CD14-positive monocyte (primary cell): Measurements from ENCODE around the gene CDC42BPG. TPM values are rescaled to one million over a fixed set of nuclear protein-coding genes. Genes with fewer than 3 reads are reported as not detected.

Experiments
- DNase-seq, 3 donors: peaks; one replicate each; pipeline ENCODE4 v3.0.0-alpha.2; 2011 to 2022
- H2AFZ ChIP-seq: 2 replicates; pipeline ENCODE4 v1.6.0; 2012; ENCODE audit warnings: mild to moderate bottlenecking, low read depth, low read length, inconsistent platforms; ENCODE audit not compliant: insufficient read depth, poor library complexity, severe bottlenecking
- H3K27ac ChIP-seq, 2 donors: 1 replicate in 1 of 2; 2 replicates in 1 of 2; pipeline ENCODE4 v1.5.1; 2012 to 2013; ENCODE audit warnings: low read length in 2 of 2, control low read depth in 1 of 2, inconsistent platforms in 1 of 2, low read depth in 1 of 2, mild to moderate bottlenecking in 1 of 2
- H3K27me3 ChIP-seq, 2 donors: one replicate each; pipeline versions ENCODE4 v1.6.0 to v1.6.1; 2011 to 2013; ENCODE audit warnings: low read length in 2 of 2; ENCODE audit not compliant: control insufficient read depth in 2 of 2, insufficient read depth in 2 of 2
- H3K36me3 ChIP-seq, 2 donors: replicated peaks in 1 of 2; 1 replicate in 1 of 2; 2 replicates in 1 of 2; pipeline versions ENCODE4 v1.5.1 to v1.6.1; 2012 to 2013; ENCODE audit warnings: low read length in 2 of 2, control low read depth in 1 of 2, inconsistent platforms in 1 of 2, mild to moderate bottlenecking in 1 of 2; ENCODE audit not compliant: insufficient read depth in 2 of 2, control insufficient read depth in 1 of 2
- H3K4me1 ChIP-seq, 2 donors: 1 replicate in 1 of 2; 2 replicates in 1 of 2; pipeline versions ENCODE4 v1.5.1 to v1.6.1; 2012 to 2013; ENCODE audit warnings: low read length in 2 of 2, control low read depth in 1 of 2, inconsistent platforms in 1 of 2, mild to moderate bottlenecking in 1 of 2, moderate library complexity in 1 of 2; ENCODE audit not compliant: insufficient read depth in 2 of 2, control insufficient read depth in 1 of 2
- H3K4me2 ChIP-seq: replicated peaks from 2 replicates; pipeline ENCODE3; 2012; ENCODE audit warnings: low read length, moderate library complexity, mild to moderate bottlenecking; ENCODE audit not compliant: poor library complexity, severe bottlenecking; ENCODE audit errors: extremely low read depth
- H3K4me3 ChIP-seq, 3 experiments: fragments of 200-600 bp in 1 of 3; sonication (generic) in 1 of 3; replicated peaks in 1 of 3; 1 replicate in 2 of 3; 2 replicates in 1 of 3; pipeline ENCODE4 v1.5.1; 2011 to 2013; ENCODE audit warnings: low read length in 3 of 3, mild to moderate bottlenecking in 3 of 3, control low read depth in 2 of 3, low read depth in 2 of 3, inconsistent platforms in 1 of 3, moderate library complexity in 1 of 3
- H3K79me2 ChIP-seq: 2 replicates; pipeline ENCODE4 v1.6.0; 2012; ENCODE audit warnings: mild to moderate bottlenecking, control low read depth, inconsistent platforms, low read length, moderate library complexity; ENCODE audit not compliant: insufficient read depth
- H3K9ac ChIP-seq: 2 replicates; pipeline ENCODE4 v1.6.0; 2017; ENCODE audit warnings: low read length, mild to moderate bottlenecking; ENCODE audit not compliant: insufficient read depth, poor library complexity, severe bottlenecking
- H3K9me3 ChIP-seq, 2 donors: replicated peaks in 1 of 2; 1 replicate in 1 of 2; 2 replicates in 1 of 2; pipeline versions ENCODE4 v1.5.1 to v1.6.1; 2012 to 2013; ENCODE audit warnings: low read length in 2 of 2, control low read depth in 1 of 2; ENCODE audit not compliant: control insufficient read depth in 1 of 2, insufficient read depth in 1 of 2
- H4K20me1 ChIP-seq: 2 replicates; pipeline ENCODE4 v1.6.0; 2012; ENCODE audit warnings: mild to moderate bottlenecking, low read length, control low read depth, moderate library complexity; ENCODE audit not compliant: insufficient read depth
- H3K27ac Mint-ChIP-seq, 7 donors: one replicate each; pipeline ENCODE4 v1.8.0; 2020; ENCODE audit warnings: mild to moderate bottlenecking in 7 of 7, mixed read lengths in 7 of 7, moderate library complexity in 6 of 7, inconsistent platforms in 2 of 7
- H3K27me3 Mint-ChIP-seq, 3 donors: one replicate each; pipeline ENCODE4 v1.8.0; 2021 to 2022; ENCODE audit warnings: low read depth in 3 of 3, mild to moderate bottlenecking in 3 of 3, mixed read lengths in 3 of 3, moderate library complexity in 3 of 3, inconsistent platforms in 1 of 3
- H3K36me3 Mint-ChIP-seq, 2 donors: one replicate each; pipeline ENCODE4 v1.8.0; 2020; ENCODE audit warnings: mixed read lengths in 2 of 2, inconsistent platforms in 1 of 2, mild to moderate bottlenecking in 1 of 2
- H3K4me1 Mint-ChIP-seq: one replicate; pipeline ENCODE4 v1.8.0; 2020; ENCODE audit warnings: mild to moderate bottlenecking, mixed read lengths
- H3K4me3 Mint-ChIP-seq, 2 donors: one replicate each; pipeline ENCODE4 v1.8.0; 2020; ENCODE audit warnings: mild to moderate bottlenecking in 2 of 2, mixed read lengths in 2 of 2, moderate library complexity in 1 of 2
- H3K9me3 Mint-ChIP-seq, 7 donors: one replicate each; pipeline ENCODE4 v1.8.0; 2020 to 2022; ENCODE audit warnings: mixed read lengths in 7 of 7, mild to moderate bottlenecking in 6 of 7, moderate library complexity in 6 of 7, inconsistent platforms in 2 of 7
- CTCF ChIP-seq: fragments of 200-600 bp; IDR thresholded peaks from one replicate; pipeline ENCODE4 v1.8.0; 2022; ENCODE audit warnings: antibody characterized with exemption, mild to moderate bottlenecking
- WGBS: methylation state at CpG from one replicate; pipeline ENCODE4 v1.1.5; 2013; ENCODE audit warnings: missing lambda C conversion rate; ENCODE audit not compliant: insufficient coverage; 5-methylcytosine and 5-hydroxymethylcytosine counted together
- intact Hi-C, 2 donors: fragments of 100-400 bp; cut with micrococcal nuclease; formaldehyde crosslinking; loops; one replicate each; pipeline versions ENCODE4 v1.15.0 to v1.15.1; 2023
- polyA plus RNA-seq, 3 donors: library from polyadenylated mRNA; depleted of rRNA in 1 of 3; unstranded in 2 of 3; stranded (reverse) in 1 of 3; fragments of 300-500 nt in 2 of 3; fragments of >200 nt in 1 of 3; fragmentation: Illumina TruSeq in 2 of 3; gene quantifications; 1 replicate in 2 of 3; 2 replicates in 1 of 3; pipeline ENCODE4 v1.2.3, GENCODE V29; 2012 to 2021

Gene CDC42BPG
- polyA plus RNA-seq, 3 donors, result 0.23 TPM; not detected in 2

- H3K27ac Mint-ChIP-seq, result peak overlapping the region in 1 of 7 donors; percentile 10
- no peaks in the 10 kb centered on the region for H3K27me3 Mint-ChIP-seq
- Histone ChIP-seq H3K4me1 (no peaks in the 10 kb centered on the region), H3K9ac (no peak overlapping the region), H3K36me3 (peaks cover 43 to 47% of the 10 kb centered on the region in 2 donors), H4K20me1 (no peaks in the 10 kb centered on the region), H3K4me3 (no peak overlapping the region), H2AFZ (no peak overlapping the region), H3K9me3 (no peaks in the 10 kb centered on the region), H3K4me2 (no peak overlapping the region), H3K79me2 (no peaks in the 10 kb centered on the region), H3K27me3 (no peaks in the 10 kb centered on the region), H3K27ac (no peak overlapping the region)
- intact Hi-C loops, result loop anchor here in 1 of 2 donors (10.0 kb wide), 1 partner anchor 55 kb away; the partner anchor contains the start of gene CDC42BPG
- H3K36me3 Mint-ChIP-seq, result peaks cover 41 to 47% of the 10 kb centered on the region in 2 donors
- DNase-seq, result no peak
- H3K9me3 Mint-ChIP-seq, result no peaks in the 10 kb centered on the region
- no peak overlapping the region for H3K4me3 Mint-ChIP-seq
- no peak for TF ChIP-seq CTCF
- WGBS, result 95% methylated on average over 15 of the region's 15 CpGs
- H3K4me1 Mint-ChIP-seq, result peaks cover 2% of the 10 kb centered on the region
Observed at GRCh38 chr11:64789331-64790204, 54.9 kb downstream of the CDC42BPG start.

- no peak for TF ChIP-seq CTCF
- no peaks in the 10 kb centered on the region for H3K4me1 Mint-ChIP-seq
- Histone ChIP-seq H3K79me2 (no peaks in the 10 kb centered on the region), H3K4me2 (no peak overlapping the region), H3K36me3 (peaks cover 43 to 45% of the 10 kb centered on the region in 2 donors), H3K4me3 (no peak overlapping the region), H3K27me3 (no peaks in the 10 kb centered on the region), H3K9me3 (no peaks in the 10 kb centered on the region), H3K27ac (no peak overlapping the region), H3K4me1 (no peaks in the 10 kb centered on the region), H4K20me1 (no peaks in the 10 kb centered on the region), H2AFZ (no peak overlapping the region), H3K9ac (no peak overlapping the region)
- WGBS, result 90% methylated on average over 5 of the region's 9 CpGs
- no peaks in the 10 kb centered on the region for H3K27me3 Mint-ChIP-seq
- peaks cover 34 to 42% of the 10 kb centered on the region in 2 donors for H3K36me3 Mint-ChIP-seq
- H3K9me3 Mint-ChIP-seq, result no peaks in the 10 kb centered on the region
- no peak overlapping the region for H3K4me3 Mint-ChIP-seq
- intact Hi-C loops, result loop anchor here in 1 of 2 donors (10.0 kb wide), 1 partner anchor 56 kb away; the partner anchor contains the start of gene CDC42BPG
- H3K27ac Mint-ChIP-seq, result no peak overlapping the region
- no peak for DNase-seq
Observed at GRCh38 chr11:64788321-64789215, 55.9 kb downstream of the CDC42BPG start.
